Embryonic facial prominence (tissue), 1 donor: Measurements from ENCODE around the gene ICE2.

ENCODE experiments used
- DNase-seq: peaks from one replicate; pipeline ENCODE4 v3.0.0-alpha.2; 2016; ENCODE audit errors: extremely low spot score

The ICE2 gene

GRCh38 chr15:60478566-60479360 lies at the start of gene ICE2:
TSS of gene ICE2 (minus strand) at chr15:60479142. CDS start at chr15:60477977, 1,165 bp downstream.
- DNase-seq: peak; percentile 95

GRCh38 chr15:60528530-60528929 lies 49.6 kb upstream of the ICE2 start:
- no peak for DNase-seq

- no peak for DNase-seq
Observed at GRCh38 chr15:60527456-60527855, 48.5 kb upstream of the ICE2 start.

GRCh38 chr15:60526127-60526616 lies 47.2 kb upstream of the ICE2 start:
- DNase-seq: no peak

GRCh38 chr15:60525341-60526039 lies 46.5 kb upstream of the ICE2 start:
- no peak for DNase-seq

- DNase-seq: no peak
Observed at GRCh38 chr15:60523056-60523455, 44.1 kb upstream of the ICE2 start.

GRCh38 chr15:60520825-60521368 lies 42.0 kb upstream of the ICE2 start:
- DNase-seq: peak; percentile 23

GRCh38 chr15:60520013-60520824 lies 41.3 kb upstream of the ICE2 start:
- DNase-seq: no peak

- no peak for DNase-seq
Observed at GRCh38 chr15:60519218-60519617, 40.3 kb upstream of the ICE2 start.

GRCh38 chr15:60518511-60518910 lies 39.6 kb upstream of the ICE2 start:
- DNase-seq: no peak

GRCh38 chr15:60514261-60514881 lies 35.4 kb upstream of the ICE2 start:
- no peak for DNase-seq

- DNase-seq: no peak
Observed at GRCh38 chr15:60513676-60514075, 34.7 kb upstream of the ICE2 start.

- DNase-seq: no peak
Observed at GRCh38 chr15:60512937-60513336, 34.0 kb upstream of the ICE2 start.

GRCh38 chr15:60511351-60512031 lies 32.5 kb upstream of the ICE2 start:
- no peak for DNase-seq

- DNase-seq: no peak
Observed at GRCh38 chr15:60510006-60510405, 31.1 kb upstream of the ICE2 start.

- DNase-seq: no peak
Observed at GRCh38 chr15:60509470-60509869, 30.5 kb upstream of the ICE2 start.

GRCh38 chr15:60508442-60508841 lies 29.5 kb upstream of the ICE2 start:
- DNase-seq: no peak

- peak; percentile 21 for DNase-seq
Observed at GRCh38 chr15:60507596-60508424, 28.9 kb upstream of the ICE2 start.

- DNase-seq: no peak
Observed at GRCh38 chr15:60496853-60497252, 17.9 kb upstream of the ICE2 start.

- no peak for DNase-seq
Observed at GRCh38 chr15:60494108-60494507, 15.2 kb upstream of the ICE2 start.
